Measurements from ENCODE around the gene UBC.

DNA sequence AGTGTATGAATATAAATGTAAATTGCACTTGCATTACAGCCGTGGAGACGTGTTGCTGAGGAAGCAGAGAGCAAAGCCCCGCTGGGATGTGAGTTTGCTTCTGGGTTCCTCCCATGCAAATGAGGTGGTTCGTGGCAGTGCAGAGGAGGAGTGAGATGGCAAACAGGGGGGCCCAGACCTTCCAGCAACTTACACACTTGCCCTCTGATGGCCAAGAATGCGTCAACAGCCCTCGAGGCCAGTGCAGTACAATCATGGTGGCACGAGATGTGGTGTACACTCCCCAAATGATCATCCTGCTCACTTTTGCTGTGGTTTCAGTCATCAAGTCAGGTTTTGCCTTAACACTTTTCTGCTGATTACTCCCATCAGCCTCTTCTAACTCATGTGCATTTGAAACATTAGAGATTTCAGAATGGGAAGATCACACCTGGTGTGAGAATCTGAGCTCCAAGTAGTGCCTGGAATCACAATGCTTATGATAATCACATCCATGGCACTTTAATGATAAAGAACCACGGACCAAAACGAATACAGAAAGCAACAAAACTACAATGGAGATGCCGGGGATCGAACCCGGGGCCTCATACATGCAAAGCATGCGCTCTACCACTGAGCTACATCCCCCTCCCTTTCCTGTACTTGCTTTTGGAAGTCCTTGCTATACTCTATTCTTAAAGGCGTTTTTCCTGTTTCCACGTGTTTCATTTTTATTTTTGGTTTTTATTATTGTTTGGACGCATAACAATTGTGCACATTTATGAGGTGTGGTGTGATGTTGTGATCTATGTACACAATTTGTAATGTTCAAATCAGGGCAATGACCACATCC is 7.0 kb upstream of the UBC start:
- TF ChIP-seq TAF1 (IDR thresholded peaks at IDR 0.05; ENCODE audit: borderline replicate concordance, insufficient read depth, low read length) (no peak), SIN3A (IDR thresholded peaks at IDR 0.05; ENCODE audit: borderline replicate concordance, insufficient read depth, low read length) (no peak), FOXP2 (optimal IDR thresholded peaks at IDR 0.05; ENCODE audit: borderline replicate concordance, extremely low read depth, extremely low read length, insufficient read depth) (no peak)

Measured in PFSK-1 (cell line).